Ovary (tissue), 9 donors: ENCODE measurements around the gene MYMK. TPM values are rescaled to one million over a fixed set of nuclear protein-coding genes. Genes with fewer than 3 reads are reported as not detected.

Source experiments
- DNase-seq, 5 donors: peaks; one replicate each; pipeline ENCODE4 v3.0.0-alpha.2; 2019 to 2020
- H3K27ac ChIP-seq, 2 donors: fragments of 200-600 bp; one replicate each; pipeline versions ENCODE4 v1.5.1 to v1.8.0; 2019 to 2022
- H3K27me3 ChIP-seq: fragments of 200-600 bp; one replicate; pipeline ENCODE4 v1.8.0; 2022
- H3K36me3 ChIP-seq: fragments of 200-600 bp; sonication (generic); one replicate; pipeline ENCODE4 v1.5.1; 2019
- H3K4me1 ChIP-seq: one replicate; pipeline ENCODE4 v1.8.1; 2013; ENCODE audit warnings: mild to moderate bottlenecking, moderate library complexity; ENCODE audit not compliant: insufficient read depth
- H3K4me3 ChIP-seq: fragments of 200-600 bp; sonication (generic); one replicate; pipeline ENCODE4 v1.5.1; 2017
- H3K9me3 ChIP-seq, 2 donors: fragments of 200-600 bp in 1 of 2; sonication (generic) in 1 of 2; one replicate each; pipeline versions ENCODE4 v1.5.1 to v1.8.1; 2013 to 2019; ENCODE audit warnings: mild to moderate bottlenecking in 1 of 2, moderate library complexity in 1 of 2
- EP300 ChIP-seq: sonication (generic); formaldehyde crosslinking; IDR thresholded peaks from one replicate; pipeline ENCODE4 v1.6.1; 2017; ENCODE audit warnings: antibody characterized with exemption
- POLR2A ChIP-seq: fragments of 450-650 bp; IDR thresholded peaks from one replicate; pipeline ENCODE4 v1.6.1; 2017; ENCODE audit warnings: antibody characterized with exemption, mild to moderate bottlenecking, moderate library complexity
- WGBS, 3 donors: extraction: QIAGEN DNeasy Blood & Tissue Kit in 1 of 3; methylation state at CpG; one replicate each; pipeline versions ENCODE4 v1.1.5 to v1.1.7; 2013 to 2017; 5-methylcytosine and 5-hydroxymethylcytosine counted together
- intact Hi-C, 4 donors: fragments of 100-400 bp; cut with DNase I; formaldehyde crosslinking; loops; one replicate each; pipeline versions ENCODE4 v1.11.0 to v1.15.1; 2022 to 2023
- polyA plus RNA-seq, 2 donors: library from polyadenylated mRNA; stranded (reverse); fragments of 200-250 nt in 1 of 2; fragments of 350-450 nt in 1 of 2; fragmentation: Illumina TruSeq in 1 of 2; extraction: RNeasy Lipid Tissue Mini Kit (QIAGEN cat#74804) in 1 of 2; gene quantifications; one replicate each; pipeline ENCODE4 v1.2.3, GENCODE V29; 2013 to 2014
- total RNA-seq, 7 donors: library from RNA; depleted of rRNA in 2 of 7; stranded (reverse); fragments of >200 nt in 2 of 7; fragmentation: NEBNext Ultra II Directional in 3 of 7; extraction: Animal tissue kit (Norgen Biotek cat#: 25700) in 3 of 7; gene quantifications; one replicate each; pipeline versions ENCODE4 v1.1.0 to v1.2.4, GENCODE V29; 2016 to 2023
- TF ChIP-seq, protein P1 (sequence below), 3 donors: fragments of 450-650 bp in 2 of 3; fragments of 200-600 bp in 1 of 3; IDR thresholded peaks; one replicate each; pipeline versions ENCODE4 v1.5.1 to v1.8.0; 2016 to 2022; ENCODE audit warnings: antibody characterized with exemption in 3 of 3, mild to moderate bottlenecking in 1 of 3
- donor health status: DM: no; HTN: no; CAD: no; lungs with moderate emphysema.
- donor health status: DM: no; HTN: no; CAD: no.
- donor health status: Bipolar disorder and iron deficiency.
- donor health status: DM: yes; HTN: yes; CAD: no.
- donor health status: DM: no; HTN: no; CAD: no.
- donor health status: DM: yes; HTN: yes; CAD: no.

Gene MYMK
- total and polyA plus RNA-seq, 9 donors = not detected

DNA sequence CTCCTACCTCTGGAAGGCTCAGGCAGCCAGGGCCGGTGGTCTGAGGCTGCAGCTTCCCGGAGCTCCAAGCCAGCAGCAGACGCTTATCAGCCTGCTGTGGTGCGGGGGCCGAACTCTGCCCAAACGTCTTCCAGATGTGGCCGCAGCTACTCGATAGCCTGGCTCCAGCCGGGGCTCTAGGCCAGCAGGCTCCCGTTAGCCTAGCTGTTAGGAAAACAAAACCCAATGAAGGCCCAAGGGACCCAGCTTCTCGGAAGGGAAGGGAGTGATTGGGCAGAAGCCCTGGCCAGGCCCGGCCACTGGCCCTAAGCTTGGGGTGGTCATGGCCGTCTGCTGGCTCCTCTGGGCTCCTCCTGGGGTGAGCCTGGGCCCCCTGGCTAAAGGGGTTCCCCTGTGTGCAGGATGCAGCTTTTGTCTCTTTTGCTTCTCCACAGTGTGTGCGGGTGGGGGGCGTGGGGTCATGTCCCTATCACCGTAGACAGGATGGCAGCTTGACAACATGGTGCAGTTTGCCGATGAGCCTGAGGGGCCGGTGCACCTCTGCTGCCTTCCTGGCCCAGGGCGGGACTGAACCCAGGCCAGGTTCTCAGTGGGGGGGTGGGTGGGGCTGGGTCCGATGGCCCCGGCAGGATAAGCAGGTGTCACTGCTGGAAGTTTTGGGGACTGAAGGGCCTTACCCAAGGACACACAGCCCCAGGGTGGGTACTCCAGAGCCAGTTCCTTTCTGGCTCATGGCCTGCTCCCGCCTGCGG is 18.7 kb downstream of the MYMK start:
- WGBS, 3 donors = 7 to 18% (median 12%) methylated on average over 16 to 23 of the region's 23 CpGs
- Histone ChIP-seq H3K4me1 (peaks cover 20% of the 10 kb centered on the region), H3K36me3 (no peaks in the 10 kb centered on the region), H3K27me3 (no peaks in the 10 kb centered on the region), H3K27ac (peak overlapping the region in 1 of 2 donors; percentile 68), H3K9me3 (no peaks in the 10 kb centered on the region), H3K4me3 (no peak overlapping the region)
- intact Hi-C loops = no loop called here
- TF ChIP-seq EP300 = no peak
- TF ChIP-seq, protein P1, sequence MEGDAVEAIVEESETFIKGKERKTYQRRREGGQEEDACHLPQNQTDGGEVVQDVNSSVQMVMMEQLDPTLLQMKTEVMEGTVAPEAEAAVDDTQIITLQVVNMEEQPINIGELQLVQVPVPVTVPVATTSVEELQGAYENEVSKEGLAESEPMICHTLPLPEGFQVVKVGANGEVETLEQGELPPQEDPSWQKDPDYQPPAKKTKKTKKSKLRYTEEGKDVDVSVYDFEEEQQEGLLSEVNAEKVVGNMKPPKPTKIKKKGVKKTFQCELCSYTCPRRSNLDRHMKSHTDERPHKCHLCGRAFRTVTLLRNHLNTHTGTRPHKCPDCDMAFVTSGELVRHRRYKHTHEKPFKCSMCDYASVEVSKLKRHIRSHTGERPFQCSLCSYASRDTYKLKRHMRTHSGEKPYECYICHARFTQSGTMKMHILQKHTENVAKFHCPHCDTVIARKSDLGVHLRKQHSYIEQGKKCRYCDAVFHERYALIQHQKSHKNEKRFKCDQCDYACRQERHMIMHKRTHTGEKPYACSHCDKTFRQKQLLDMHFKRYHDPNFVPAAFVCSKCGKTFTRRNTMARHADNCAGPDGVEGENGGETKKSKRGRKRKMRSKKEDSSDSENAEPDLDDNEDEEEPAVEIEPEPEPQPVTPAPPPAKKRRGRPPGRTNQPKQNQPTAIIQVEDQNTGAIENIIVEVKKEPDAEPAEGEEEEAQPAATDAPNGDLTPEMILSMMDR (IDR thresholded peaks at IDR 0.05) = no peak
- no peak for TF ChIP-seq POLR2A
- peak; percentile 76 to 88 (median 82) for DNase-seq

DNA sequence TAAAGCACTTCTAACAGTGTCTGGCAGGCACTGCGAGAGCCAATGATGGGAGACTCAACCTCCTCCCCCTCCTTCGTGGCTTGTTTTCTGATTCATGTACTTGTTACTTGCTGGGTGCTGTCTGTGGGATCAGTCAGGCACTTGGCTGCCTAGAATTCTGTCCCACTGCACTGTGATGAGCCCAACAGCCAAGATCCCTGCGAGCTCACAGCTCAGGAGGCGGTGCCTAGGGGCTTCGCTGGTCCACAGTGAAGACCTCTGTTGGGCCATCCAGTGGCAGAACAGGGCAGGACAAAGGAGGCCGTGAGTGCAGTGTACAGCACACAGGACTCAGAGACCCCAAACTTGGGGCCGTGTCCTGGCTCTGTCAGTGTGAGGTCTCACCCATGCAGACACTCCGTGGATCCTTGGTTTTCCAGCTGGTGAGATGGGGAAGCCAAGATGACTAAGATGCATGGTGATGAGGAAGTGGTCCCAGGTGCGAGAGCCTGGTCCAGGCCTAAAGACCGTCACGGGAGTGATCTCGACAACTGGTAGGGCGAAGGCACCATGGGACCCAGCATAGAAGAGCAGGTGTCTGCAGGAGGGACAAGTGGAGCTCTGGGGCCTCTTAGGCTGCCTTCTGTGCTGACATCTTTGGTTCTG is 19.5 kb downstream of the MYMK start:
- Histone ChIP-seq H3K9me3 (no peaks in the 10 kb centered on the region), H3K4me1 (peaks cover 20% of the 10 kb centered on the region), H3K4me3 (no peak overlapping the region), H3K27me3 (no peaks in the 10 kb centered on the region), H3K27ac (peak overlapping the region in 1 of 2 donors; percentile 68), H3K36me3 (no peaks in the 10 kb centered on the region)
- intact Hi-C loops = no loop called here
- DNase-seq = peak in 1 of 5 donors; percentile 35
- TF ChIP-seq EP300 (no peak), POLR2A (no peak)
- TF ChIP-seq, protein P1 (IDR thresholded peaks at IDR 0.05) = no peak
- WGBS, 3 donors = 68 to 77% (median 74%) methylated on average over 13 of the region's 13 CpGs

DNA sequence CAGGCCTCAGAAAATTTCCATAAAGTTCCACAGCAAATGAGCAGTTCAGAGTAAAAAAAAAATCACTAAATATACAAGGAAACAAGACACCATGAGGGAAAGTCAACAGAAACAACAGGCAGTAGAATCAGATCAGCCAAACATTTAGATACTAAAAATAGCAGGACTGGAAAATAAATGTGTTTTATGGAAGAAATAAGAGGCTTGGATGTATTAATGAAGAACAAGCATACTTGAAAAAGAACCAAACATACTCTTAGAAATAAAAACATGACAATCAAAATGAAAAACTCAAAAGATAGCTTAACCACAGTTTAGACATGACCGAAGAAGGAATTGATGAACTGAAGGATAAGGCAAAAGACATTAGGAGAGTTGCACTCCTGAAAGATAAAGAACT is 22.6 kb downstream of the MYMK start:
- TF ChIP-seq, protein P1 (IDR thresholded peaks at IDR 0.05) = no peak
- TF ChIP-seq POLR2A (no peak), EP300 (no peak)
- Histone ChIP-seq H3K27ac (no peak overlapping the region), H3K27me3 (no peaks in the 10 kb centered on the region), H3K4me1 (peaks cover 15% of the 10 kb centered on the region), H3K9me3 (no peaks in the 10 kb centered on the region), H3K36me3 (no peaks in the 10 kb centered on the region), H3K4me3 (no peak overlapping the region)
- WGBS, 3 donors = 98 to 100% (median 99%) methylated on average over 1 of the region's 1 CpG
- DNase-seq = no peak
- intact Hi-C loops = no loop called here

DNA sequence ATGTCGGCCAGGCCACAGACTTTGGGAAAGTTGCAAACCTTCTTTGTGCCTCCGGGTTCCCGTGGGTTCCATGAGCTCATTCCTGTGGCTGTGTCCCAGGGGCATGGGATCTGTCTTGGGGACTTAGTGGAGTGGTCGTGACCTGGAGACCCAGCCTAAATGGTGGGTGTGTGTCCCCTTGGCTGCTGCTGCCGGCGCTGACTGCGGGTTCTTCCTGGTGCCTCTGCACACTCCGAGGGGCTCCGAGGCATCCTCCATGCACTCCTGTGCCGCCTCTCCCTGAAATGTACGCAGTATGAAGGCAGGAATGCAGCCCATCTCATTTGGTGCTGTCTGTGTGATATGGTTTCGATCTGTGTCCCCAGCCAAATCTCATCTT is 24.9 kb downstream of the MYMK start:
- no peaks in the 10 kb centered on the region for H3K27me3 ChIP-seq
- WGBS, 3 donors = 83 to 90% (median 83%) methylated on average over 11 to 12 of the region's 12 CpGs
- no peak overlapping the region for H3K4me3 ChIP-seq
- no peaks in the 10 kb centered on the region for H3K4me1 ChIP-seq
- TF ChIP-seq, protein P1 (IDR thresholded peaks at IDR 0.05) = no peak
- TF ChIP-seq EP300 (no peak), POLR2A (no peak)
- no peak overlapping the region for H3K27ac ChIP-seq
- H3K36me3 ChIP-seq = no peaks in the 10 kb centered on the region
- DNase-seq = peak in 1 of 5 donors; percentile 19
- intact Hi-C loops = no loop called here
- H3K9me3 ChIP-seq = no peaks in the 10 kb centered on the region
